Memory B cell (primary cell): ENCODE measurements around the gene AFF4.

ENCODE experiments used
- ATAC-seq: fragments of 150-1000 bp; cut with Tn5 transposase; 2 replicates; pipeline ENCODE4 v1.10.0; 2021; ENCODE audit warnings: low read depth, mild to moderate bottlenecking, moderate library complexity
- DNase-seq, 2 donors: peaks; one replicate each; pipeline ENCODE4 v3.0.0; 2022; ENCODE audit warnings: low spot score in 2 of 2
- H3K27ac Mint-ChIP-seq: one replicate; pipeline ENCODE4 v1.8.0; 2022; ENCODE audit warnings: mild to moderate bottlenecking, moderate library complexity, mixed read lengths
- H3K27me3 Mint-ChIP-seq: one replicate; pipeline ENCODE4 v1.8.0; 2022; ENCODE audit warnings: mixed read lengths
- H3K36me3 Mint-ChIP-seq: one replicate; pipeline ENCODE4 v1.8.0; 2022; ENCODE audit warnings: mild to moderate bottlenecking, mixed read lengths
- H3K4me1 Mint-ChIP-seq: one replicate; pipeline ENCODE4 v1.8.0; 2022; ENCODE audit warnings: mixed read lengths
- H3K4me3 Mint-ChIP-seq: one replicate; pipeline ENCODE4 v1.8.0; 2022; ENCODE audit warnings: mild to moderate bottlenecking, moderate library complexity, mixed read lengths
- H3K9me3 Mint-ChIP-seq: one replicate; pipeline ENCODE4 v1.8.0; 2022; ENCODE audit warnings: mixed read lengths

AFF4 gene

DNA sequence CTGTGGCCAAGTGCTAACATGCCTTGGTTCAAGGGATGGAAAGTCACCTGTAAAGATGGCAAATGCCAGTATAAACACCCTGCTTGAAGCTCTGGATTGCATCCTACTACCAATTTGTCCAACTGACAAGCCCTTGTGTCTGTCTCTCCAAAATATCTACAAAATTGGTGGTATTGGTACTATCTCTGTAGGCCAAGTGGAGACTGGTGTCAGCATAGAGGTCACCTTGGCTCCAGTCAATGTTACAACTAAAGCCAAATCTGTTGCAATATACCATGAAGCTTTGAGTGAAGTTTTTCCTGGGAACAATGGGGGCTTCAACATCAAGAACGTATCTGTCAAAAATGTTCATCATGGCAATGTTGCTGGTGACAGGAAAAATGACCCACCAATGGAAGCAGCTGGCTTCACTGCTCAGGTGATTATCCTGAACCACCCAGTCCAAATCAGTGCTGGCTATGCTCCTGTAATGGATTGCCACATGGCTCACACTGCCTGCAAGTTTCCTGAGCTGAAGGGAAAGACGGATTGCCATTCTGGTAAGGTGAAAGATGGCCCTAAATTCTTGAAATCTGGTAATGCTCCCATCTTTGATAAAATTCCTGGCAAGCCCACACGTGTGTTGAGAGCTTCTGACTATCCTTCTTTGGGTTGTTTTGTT, 19.9 kb downstream of the AFF4 start:
- DNase-seq (no peak), ATAC-seq (no peak)
- Mint-ChIP-seq H3K27ac (no peak overlapping the region), H3K27me3 (no peaks in the 10 kb centered on the region), H3K9me3 (no peaks in the 10 kb centered on the region), H3K4me3 (no peak overlapping the region), H3K36me3 (peaks cover 4% of the 10 kb centered on the region), H3K4me1 (peaks cover 20% of the 10 kb centered on the region)

DNA sequence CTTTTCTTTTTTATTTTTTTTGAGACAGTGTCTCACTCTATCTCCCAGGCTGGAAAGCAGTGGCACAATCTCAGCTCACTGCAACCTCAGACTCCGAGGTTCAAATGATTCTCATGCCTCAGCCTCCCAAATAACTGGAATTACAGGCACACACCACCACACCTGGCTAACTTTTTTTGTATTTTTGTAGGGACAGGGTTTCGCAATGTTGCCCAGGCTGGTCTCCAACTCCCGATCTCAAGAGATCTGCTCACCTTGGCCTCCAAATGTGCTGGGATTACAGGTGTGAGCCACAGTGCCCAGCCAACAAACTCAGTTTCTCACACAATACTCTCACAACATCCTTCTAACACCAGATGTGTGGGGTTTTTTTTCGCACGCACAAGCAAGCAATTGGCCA, 22.1 kb downstream of the AFF4 start:
- Mint-ChIP-seq H3K4me3 (no peak overlapping the region), H3K9me3 (no peaks in the 10 kb centered on the region), H3K27ac (no peak overlapping the region), H3K27me3 (no peaks in the 10 kb centered on the region), H3K4me1 (peaks cover 11% of the 10 kb centered on the region), H3K36me3 (peaks cover 8% of the 10 kb centered on the region)
- no peak for DNase-seq
- ATAC-seq, result no peak

DNA sequence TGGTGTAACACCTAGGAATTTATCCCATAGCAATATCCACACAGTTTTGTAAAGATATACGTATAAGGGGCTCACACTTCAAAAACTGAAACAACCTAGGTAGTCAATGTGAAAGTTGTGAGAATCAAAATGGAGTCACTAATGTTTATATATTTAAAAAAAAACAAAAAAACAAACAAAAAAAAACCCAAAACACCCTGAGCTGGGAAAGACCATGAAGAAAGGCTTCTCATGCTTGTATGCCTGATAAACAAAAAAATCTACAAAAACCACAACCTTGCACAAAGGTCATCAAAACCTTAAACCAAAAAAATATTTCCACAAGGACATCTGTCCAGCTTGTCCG, 35.4 kb downstream of the AFF4 start:
- peaks cover 44% of the 10 kb centered on the region for H3K36me3 Mint-ChIP-seq
- H3K27me3 Mint-ChIP-seq, result no peaks in the 10 kb centered on the region
- H3K27ac Mint-ChIP-seq, result no peak overlapping the region
- H3K4me1 Mint-ChIP-seq, result peaks cover 8% of the 10 kb centered on the region
- ATAC-seq (no peak), DNase-seq (no peak)
- no peak overlapping the region for H3K4me3 Mint-ChIP-seq
- no peaks in the 10 kb centered on the region for H3K9me3 Mint-ChIP-seq

DNA sequence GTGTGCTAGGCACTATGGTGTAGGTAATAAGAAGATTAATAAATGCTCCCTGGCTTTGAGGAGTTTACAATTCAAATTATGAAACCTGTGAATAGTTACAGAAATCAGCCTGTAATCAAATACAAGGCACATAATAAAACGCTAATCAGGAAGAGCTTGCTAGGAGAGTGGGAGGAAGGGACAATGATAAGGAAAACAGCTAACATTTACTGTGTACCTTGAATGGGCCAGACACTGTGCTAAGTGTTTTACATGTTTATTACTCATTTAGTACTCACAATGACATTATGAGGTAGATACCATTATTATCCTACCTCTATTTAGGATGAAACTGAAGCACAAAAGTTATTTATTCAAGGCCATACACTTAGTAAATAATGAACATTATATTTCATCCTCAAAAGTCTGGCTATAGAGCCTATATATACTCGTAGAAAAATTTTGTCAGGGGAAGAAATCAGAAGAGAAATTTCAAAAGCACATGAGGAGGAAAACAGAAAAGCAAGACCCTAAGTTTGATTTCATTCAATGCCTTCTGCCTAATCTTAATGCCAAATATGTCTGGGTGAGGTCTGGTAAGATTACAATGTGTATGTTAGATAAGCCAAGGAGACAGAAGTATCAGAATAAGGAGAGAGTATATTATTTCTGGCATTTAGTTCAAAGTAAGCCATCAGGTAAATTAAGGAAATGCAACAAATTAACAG, 35.9 kb downstream of the AFF4 start:
- Mint-ChIP-seq H3K27me3 (no peaks in the 10 kb centered on the region), H3K36me3 (peaks cover 42% of the 10 kb centered on the region), H3K4me1 (peaks cover 8% of the 10 kb centered on the region), H3K9me3 (no peaks in the 10 kb centered on the region), H3K27ac (peak overlapping the region; percentile 32), H3K4me3 (no peak overlapping the region)
- ATAC-seq (no peak), DNase-seq (no peak)

DNA sequence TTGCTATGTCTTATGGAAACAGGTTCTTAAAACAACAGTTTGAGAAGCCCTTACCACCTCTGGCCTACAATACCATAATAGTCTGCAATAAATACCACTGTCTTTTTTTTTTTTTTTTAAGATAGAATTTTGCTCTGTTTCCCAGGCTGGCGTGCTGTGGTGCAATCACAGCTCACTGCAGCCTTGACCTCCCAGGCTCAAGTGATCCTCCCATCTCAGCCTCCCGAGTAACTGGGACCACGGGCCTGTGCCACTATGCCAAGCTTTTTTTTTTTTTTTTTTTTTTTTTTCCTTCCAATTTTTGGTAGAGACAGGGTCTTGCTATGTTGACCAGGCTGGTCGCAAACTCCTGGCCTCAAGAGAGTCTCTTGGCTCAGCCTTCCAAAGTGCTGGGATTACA, 37.0 kb downstream of the AFF4 start:
- no peaks in the 10 kb centered on the region for H3K27me3 Mint-ChIP-seq
- peaks cover 8% of the 10 kb centered on the region for H3K4me1 Mint-ChIP-seq

DNA sequence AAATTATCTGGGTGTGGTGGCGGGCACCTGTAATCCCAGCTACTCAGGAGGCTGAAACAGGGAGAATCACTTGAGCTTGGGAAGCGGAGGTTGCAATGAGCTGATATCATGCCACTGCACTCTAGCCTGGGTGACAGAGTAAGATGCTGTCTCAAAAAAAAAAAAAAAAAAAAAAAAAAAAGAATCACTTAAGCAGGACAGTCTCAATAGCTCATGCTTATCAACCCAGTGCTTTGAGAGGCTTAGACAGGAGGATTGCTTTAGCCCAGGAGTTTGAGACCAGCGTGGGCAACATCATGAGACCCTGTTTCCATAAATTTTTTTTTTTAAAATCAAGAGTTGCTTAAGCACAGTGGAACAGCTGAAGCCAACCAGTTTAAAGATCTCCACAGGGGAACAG, 47.3 kb downstream of the AFF4 start:
- Mint-ChIP-seq H3K4me3 (no peak overlapping the region), H3K36me3 (peaks cover 19% of the 10 kb centered on the region), H3K4me1 (peaks cover 3% of the 10 kb centered on the region), H3K27ac (no peak overlapping the region), H3K27me3 (no peaks in the 10 kb centered on the region), H3K9me3 (no peaks in the 10 kb centered on the region)
- ATAC-seq (no peak), DNase-seq (no peak)

More for the DNA sequence above, 37.0 kb downstream of the AFF4 start:
- ATAC-seq, result no peak
- DNase-seq, result no peak
- Mint-ChIP-seq H3K9me3 (no peaks in the 10 kb centered on the region), H3K27ac (no peak overlapping the region), H3K4me3 (no peak overlapping the region), H3K36me3 (peaks cover 45% of the 10 kb centered on the region)

DNA sequence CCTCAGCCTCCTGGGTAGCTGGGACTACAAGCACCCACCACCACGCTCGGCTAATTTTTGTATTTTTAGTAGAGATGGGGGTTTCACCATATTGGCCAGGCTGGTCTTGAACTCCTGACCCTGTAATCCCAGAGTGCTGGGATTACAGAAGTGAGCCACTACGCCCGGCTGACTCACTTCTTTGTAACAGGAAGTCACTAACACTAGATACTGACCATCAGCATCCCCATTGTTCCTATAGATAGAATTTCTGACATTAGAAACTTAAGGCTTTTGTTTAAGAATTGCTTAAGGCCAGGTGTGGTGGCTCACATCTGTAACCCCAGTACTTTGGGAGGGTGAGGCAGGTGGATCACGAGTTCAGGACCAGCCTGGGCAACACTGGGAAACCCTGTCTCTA, 47.8 kb downstream of the AFF4 start:
- peaks cover 23% of the 10 kb centered on the region for H3K36me3 Mint-ChIP-seq
- H3K4me3 Mint-ChIP-seq, result no peak overlapping the region
- ATAC-seq (no peak), DNase-seq (no peak)
- no peaks in the 10 kb centered on the region for H3K9me3 Mint-ChIP-seq
- no peak overlapping the region for H3K27ac Mint-ChIP-seq
- peaks cover 3% of the 10 kb centered on the region for H3K4me1 Mint-ChIP-seq
- H3K27me3 Mint-ChIP-seq, result no peaks in the 10 kb centered on the region

DNA sequence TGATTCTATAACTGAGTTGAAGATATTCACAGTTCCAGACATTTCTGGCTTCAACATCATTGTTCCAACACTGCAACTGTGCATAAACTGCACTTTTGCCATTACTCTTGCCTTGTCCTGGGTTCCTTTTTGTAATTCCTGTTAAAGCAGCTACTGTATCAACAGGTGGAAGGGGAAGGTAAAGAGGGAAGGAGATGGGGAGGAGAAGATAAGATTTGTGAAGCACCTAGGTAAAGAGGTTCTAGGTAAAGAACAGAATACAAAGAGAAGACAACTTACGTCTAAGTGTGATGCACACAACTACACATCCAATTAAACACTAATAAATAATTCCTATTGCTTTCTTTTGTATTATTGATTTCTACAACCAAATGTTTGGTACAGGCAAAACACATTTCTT, 53.7 kb downstream of the AFF4 start:
- Mint-ChIP-seq H3K27me3 (no peaks in the 10 kb centered on the region), H3K4me1 (peaks cover 11% of the 10 kb centered on the region), H3K4me3 (no peak overlapping the region), H3K9me3 (no peaks in the 10 kb centered on the region), H3K27ac (peak overlapping the region; percentile 14), H3K36me3 (peaks cover 29% of the 10 kb centered on the region)
- DNase-seq (no peak), ATAC-seq (no peak)

DNA sequence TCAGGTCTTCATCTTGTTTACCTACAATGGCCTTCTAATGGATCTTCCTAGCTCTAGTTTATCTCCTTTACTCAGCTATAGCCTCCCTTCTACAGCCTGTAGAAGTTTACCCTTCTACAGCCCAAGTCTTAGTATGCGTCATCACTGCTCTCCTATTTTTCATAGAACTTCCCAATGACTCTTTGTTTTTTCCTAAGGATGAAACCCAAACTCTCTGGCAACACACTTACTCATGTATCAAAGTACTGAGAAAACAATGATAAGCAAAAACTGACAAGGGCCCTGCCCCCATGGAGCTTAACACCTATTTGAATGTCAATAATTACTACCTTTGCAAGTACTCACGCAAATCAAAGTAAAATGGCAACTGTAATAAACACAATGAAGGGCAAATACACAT, 56.3 kb downstream of the AFF4 start:
- H3K27me3 Mint-ChIP-seq, result no peaks in the 10 kb centered on the region
- H3K27ac Mint-ChIP-seq, result no peak overlapping the region
- H3K36me3 Mint-ChIP-seq, result peaks cover 28% of the 10 kb centered on the region

DNA sequence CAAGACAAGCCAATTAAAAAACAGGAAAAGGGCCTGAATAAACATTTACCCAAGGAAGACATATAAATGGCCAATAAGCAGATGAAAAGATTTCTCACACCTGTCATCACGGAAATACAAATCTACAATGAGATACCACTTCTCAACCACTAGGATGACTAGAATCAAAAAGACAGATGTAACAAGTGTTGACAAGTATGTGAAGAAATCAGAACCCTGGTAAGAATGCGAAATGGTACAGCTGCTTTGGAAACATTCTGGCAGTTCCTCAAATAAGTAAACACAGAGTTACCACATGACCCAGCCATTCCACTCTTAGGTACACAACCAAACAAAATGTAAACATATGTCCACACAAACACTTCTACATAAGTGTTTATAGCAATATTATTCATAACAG, 57.5 kb downstream of the AFF4 start:
- Mint-ChIP-seq H3K4me3 (no peak overlapping the region), H3K4me1 (peaks cover 13% of the 10 kb centered on the region), H3K27me3 (no peaks in the 10 kb centered on the region), H3K9me3 (no peaks in the 10 kb centered on the region), H3K36me3 (peaks cover 23% of the 10 kb centered on the region), H3K27ac (peak overlapping the region; percentile 31)
- ATAC-seq (no peak), DNase-seq (no peak)

More for the DNA sequence above, 56.3 kb downstream of the AFF4 start:
- peaks cover 13% of the 10 kb centered on the region for H3K4me1 Mint-ChIP-seq
- DNase-seq (no peak), ATAC-seq (no peak)
- H3K4me3 Mint-ChIP-seq, result no peak overlapping the region
- no peaks in the 10 kb centered on the region for H3K9me3 Mint-ChIP-seq

DNA sequence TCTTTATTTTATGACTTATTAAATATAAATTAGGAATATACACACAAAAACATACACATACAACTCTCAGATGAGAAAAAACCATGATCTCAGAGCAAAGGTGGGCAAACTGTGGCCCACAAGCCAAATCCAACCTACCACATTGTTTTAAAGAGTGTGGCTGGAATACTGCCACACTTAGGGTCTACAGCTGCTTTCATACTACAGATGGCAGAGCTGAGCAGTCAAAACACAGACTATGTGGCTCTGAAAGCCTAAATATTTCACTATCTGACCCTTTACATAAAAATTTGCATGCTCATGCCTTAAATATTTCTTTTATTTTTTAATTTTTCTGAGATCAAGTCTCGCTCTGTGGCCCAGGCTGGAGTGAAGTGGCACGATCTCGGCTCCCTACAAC, 61.7 kb downstream of the AFF4 start:
- no peak overlapping the region for H3K27ac Mint-ChIP-seq
- H3K4me3 Mint-ChIP-seq, result no peak overlapping the region
- peaks cover 4% of the 10 kb centered on the region for H3K4me1 Mint-ChIP-seq
- ATAC-seq (no peak), DNase-seq (no peak)
- no peaks in the 10 kb centered on the region for H3K9me3 Mint-ChIP-seq
- peaks cover 16% of the 10 kb centered on the region for H3K36me3 Mint-ChIP-seq
- no peaks in the 10 kb centered on the region for H3K27me3 Mint-ChIP-seq

DNA sequence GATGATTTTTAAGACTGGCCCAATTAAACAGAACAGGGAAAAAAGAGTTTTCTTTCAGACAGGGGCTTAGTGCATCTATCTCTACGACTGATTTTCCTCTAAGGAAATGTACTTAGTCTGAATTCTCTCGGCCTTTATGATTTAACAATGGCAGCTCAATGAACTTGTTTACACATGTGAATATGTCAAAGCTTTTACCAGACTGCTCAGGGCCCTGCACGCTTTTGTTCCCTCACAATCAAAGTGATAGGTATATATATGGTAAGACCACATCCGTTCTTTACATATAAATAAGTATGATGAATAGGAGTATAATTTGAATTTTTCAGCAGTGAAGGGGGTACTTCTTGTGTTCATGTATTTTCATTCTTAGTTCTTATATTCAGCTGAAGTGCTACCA, 62.4 kb downstream of the AFF4 start:
- Mint-ChIP-seq H3K27ac (peak overlapping the region; percentile 70), H3K4me1 (peaks cover 2% of the 10 kb centered on the region), H3K4me3 (no peak overlapping the region), H3K36me3 (peaks cover 23% of the 10 kb centered on the region), H3K9me3 (no peaks in the 10 kb centered on the region), H3K27me3 (no peaks in the 10 kb centered on the region)
- DNase-seq (no peak), ATAC-seq (no peak)

DNA sequence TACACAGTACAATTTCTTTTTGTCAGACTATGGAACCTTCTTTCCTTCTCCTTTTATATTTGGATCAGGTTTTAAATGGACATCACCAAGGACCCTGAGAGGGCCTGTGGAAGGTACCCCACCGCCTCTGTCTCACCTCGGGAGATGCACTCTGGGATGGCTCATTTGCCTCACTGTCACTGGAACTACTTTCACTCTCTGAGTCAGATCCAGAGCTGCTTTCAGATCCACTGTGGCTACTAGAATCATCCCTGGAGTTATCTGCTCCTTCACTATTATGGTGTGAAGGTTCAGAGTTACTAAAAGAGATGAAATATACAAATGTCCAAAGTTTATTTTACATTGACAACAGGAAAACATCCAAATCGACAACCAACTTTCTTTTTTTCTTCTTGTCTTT, 65.3 kb downstream of the AFF4 start:
- Mint-ChIP-seq H3K36me3 (peaks cover 21% of the 10 kb centered on the region), H3K4me3 (no peak overlapping the region), H3K9me3 (no peaks in the 10 kb centered on the region), H3K4me1 (no peaks in the 10 kb centered on the region), H3K27ac (no peak overlapping the region), H3K27me3 (no peaks in the 10 kb centered on the region)
- no peak for ATAC-seq
- no peak for DNase-seq

DNA sequence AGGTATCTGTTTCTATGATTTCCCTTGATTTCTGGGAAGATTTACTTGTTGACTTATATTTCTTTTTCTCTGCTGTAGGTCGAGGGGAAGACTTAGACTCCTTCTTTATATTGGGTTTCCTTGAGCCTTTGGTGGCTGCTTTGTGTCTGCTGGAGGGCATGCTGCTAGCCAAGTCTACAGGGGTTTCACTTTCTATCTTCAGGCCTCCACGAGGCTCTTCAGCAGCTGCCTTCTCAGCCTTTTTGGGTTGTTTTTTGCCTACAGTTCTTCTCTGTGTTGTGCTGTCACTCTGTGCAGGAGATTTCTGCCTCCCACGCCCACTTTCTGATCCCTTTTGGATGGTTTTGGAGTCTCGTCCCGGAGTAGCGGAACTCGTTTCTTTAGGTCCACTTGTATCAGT, 66.7 kb downstream of the AFF4 start:
- Mint-ChIP-seq H3K9me3 (no peaks in the 10 kb centered on the region), H3K27ac (peak overlapping the region; percentile 39)
- no peak for ATAC-seq

DNA sequence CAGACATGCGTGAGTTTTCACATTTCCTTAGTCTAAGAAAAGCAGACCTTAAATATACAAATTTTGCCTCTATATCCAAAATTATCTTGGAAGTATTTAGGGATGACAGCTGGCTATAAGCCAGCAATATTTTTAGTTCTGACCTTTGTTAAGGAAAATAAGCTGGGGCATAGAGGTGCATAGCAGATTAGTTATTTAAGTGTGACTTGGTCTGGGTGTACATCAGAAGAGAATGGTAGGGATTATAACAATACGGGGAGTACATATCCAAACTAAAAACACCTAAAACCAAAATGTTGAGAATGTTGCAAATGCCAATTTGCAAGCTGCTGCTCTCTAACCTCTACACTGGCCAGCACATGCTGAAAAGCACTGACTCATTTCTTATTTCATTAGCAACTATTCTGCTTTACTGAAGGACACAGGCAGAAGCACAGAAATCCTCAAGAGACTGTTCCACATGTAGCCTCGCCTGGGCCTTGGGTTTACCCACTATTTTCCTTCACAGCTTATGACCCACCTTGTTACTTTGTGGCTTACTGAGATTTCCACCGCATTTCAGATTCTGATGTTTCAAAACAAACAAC, 67.6 kb downstream of the AFF4 start:
- DNase-seq (no peak), ATAC-seq (no peak)
- peaks cover 29% of the 10 kb centered on the region for H3K36me3 Mint-ChIP-seq
- peak overlapping the region; percentile 39 for H3K27ac Mint-ChIP-seq
- H3K27me3 Mint-ChIP-seq, result no peaks in the 10 kb centered on the region
- H3K4me1 Mint-ChIP-seq, result no peaks in the 10 kb centered on the region
- H3K9me3 Mint-ChIP-seq, result no peaks in the 10 kb centered on the region
- no peak overlapping the region for H3K4me3 Mint-ChIP-seq

More for the DNA sequence above, 66.7 kb downstream of the AFF4 start:
- Mint-ChIP-seq H3K4me1 (no peaks in the 10 kb centered on the region), H3K36me3 (peaks cover 28% of the 10 kb centered on the region), H3K27me3 (no peaks in the 10 kb centered on the region), H3K4me3 (no peak overlapping the region)
- DNase-seq, result no peak
